Rectal smooth muscle tissue (tissue), 1 donor: Measurements from ENCODE around the gene GPC6.
"Not testable (repeated sequence)": the region's sequence is repeated elsewhere in the genome, so short reads cannot be mapped to it uniquely, and the experiment has no call there.

Source experiments
- H3K27ac ChIP-seq: one replicate; pipeline ENCODE4 v1.7.0; 2013; ENCODE audit warnings: low read depth, low read length, inconsistent platforms
- H3K27me3 ChIP-seq: one replicate; pipeline ENCODE4 v1.7.0; 2013; ENCODE audit warnings: low read length; ENCODE audit not compliant: control insufficient read depth, insufficient read depth
- H3K36me3 ChIP-seq: one replicate; pipeline ENCODE4 v1.7.0; 2013; ENCODE audit warnings: low read length; ENCODE audit not compliant: control insufficient read depth, insufficient read depth
- H3K4me1 ChIP-seq: one replicate; pipeline ENCODE4 v1.7.0; 2013; ENCODE audit warnings: low read length; ENCODE audit not compliant: control insufficient read depth, insufficient read depth
- H3K4me3 ChIP-seq: one replicate; pipeline ENCODE4 v1.7.0; 2013; ENCODE audit warnings: low read length
- H3K9ac ChIP-seq: one replicate; pipeline ENCODE4 v1.7.0; 2013; ENCODE audit warnings: low read length

The GPC6 gene

DNA sequence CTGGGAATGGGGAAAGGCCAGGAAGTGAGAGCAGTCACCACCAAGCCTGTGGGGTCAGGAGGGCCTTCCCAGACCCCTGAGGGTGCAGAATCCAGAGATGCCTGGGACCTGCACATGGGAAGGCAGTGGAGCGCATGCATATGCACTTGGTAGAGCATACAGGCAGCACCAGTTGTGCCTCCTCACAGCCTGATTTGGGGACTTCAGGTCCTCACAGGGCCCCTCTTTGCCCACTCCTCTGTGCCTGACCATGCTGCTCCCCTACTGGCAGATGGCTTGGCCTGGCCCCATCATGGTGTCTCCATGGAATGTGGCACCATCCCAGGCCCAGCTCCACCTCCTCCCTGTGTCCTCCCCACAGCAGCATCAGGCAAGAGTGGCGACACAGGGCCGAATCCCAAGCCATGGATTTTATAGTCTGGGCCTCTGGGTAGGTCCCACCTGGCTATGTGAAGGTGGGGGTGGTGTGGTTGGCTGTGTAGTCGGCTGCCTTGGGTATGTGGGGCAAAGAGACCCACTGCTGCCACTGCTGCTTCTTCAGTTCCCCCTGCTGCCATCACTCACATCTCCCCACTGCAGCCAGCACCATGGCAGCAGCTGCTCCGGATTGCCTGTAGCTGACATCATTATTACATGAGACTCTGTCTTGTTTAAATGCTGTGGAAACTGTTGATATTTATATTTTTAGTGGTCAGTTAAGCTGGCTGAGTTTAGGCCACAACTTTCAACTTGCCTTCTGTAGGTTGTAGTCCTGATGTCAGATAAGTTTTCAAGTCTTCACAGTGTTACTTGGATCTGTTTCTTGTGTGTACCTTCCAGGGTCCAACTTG, 247.0 kb downstream of the GPC6 start:
- no peak overlapping the region for H3K9ac ChIP-seq
- H3K36me3 ChIP-seq: no peaks in the 10 kb centered on the region
- no peak overlapping the region for H3K27ac ChIP-seq
- H3K4me1 ChIP-seq: no peaks in the 10 kb centered on the region
- no peaks in the 10 kb centered on the region for H3K27me3 ChIP-seq
- H3K4me3 ChIP-seq: no peak overlapping the region

DNA sequence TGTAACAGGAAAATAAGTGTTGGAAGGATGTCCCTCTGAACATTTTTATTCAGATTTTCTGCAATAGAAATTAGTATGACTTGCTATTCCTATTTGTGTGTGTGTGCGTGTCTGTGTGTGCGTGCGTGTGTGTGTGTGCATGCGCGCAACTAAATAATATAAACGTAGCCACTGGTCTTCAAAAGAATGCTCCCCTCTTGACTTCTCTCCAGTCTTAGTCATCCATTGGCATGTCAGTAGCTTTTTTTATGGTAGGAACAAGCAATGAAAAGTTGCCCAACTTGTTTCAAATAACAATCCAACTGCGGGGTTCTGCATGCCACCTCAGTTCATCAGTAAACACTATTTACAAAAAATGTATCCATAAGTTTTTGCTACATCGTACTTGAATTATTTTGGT, 249.6 kb downstream of the GPC6 start:
- no peaks in the 10 kb centered on the region for H3K27me3 ChIP-seq
- no peaks in the 10 kb centered on the region for H3K36me3 ChIP-seq
- H3K4me1 ChIP-seq: no peaks in the 10 kb centered on the region
- H3K27ac ChIP-seq: no peak overlapping the region
- no peak overlapping the region for H3K9ac ChIP-seq
- H3K4me3 ChIP-seq: no peak overlapping the region

DNA sequence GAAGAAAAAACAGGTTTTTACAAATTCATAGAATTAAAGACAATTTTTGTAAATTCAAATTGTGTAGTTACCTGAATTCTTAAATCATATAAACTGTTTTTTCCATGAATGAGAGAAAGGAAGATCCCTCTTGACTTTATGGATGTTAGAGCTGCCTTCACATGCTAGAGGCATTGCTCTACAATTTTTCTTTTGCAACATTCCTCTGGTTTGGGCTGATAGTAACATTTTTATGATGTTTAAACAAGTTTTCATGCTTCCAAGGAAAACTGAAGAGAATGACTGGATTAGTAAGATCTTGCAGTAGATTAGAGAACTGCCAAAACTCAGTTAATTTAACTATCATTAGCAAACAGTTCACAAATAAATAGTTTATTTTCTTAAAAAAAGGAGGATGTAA, 250.6 kb downstream of the GPC6 start:
- Histone ChIP-seq H3K27ac (no peak overlapping the region), H3K27me3 (no peaks in the 10 kb centered on the region), H3K9ac (no peak overlapping the region), H3K4me3 (no peak overlapping the region), H3K36me3 (no peaks in the 10 kb centered on the region), H3K4me1 (no peaks in the 10 kb centered on the region)

DNA sequence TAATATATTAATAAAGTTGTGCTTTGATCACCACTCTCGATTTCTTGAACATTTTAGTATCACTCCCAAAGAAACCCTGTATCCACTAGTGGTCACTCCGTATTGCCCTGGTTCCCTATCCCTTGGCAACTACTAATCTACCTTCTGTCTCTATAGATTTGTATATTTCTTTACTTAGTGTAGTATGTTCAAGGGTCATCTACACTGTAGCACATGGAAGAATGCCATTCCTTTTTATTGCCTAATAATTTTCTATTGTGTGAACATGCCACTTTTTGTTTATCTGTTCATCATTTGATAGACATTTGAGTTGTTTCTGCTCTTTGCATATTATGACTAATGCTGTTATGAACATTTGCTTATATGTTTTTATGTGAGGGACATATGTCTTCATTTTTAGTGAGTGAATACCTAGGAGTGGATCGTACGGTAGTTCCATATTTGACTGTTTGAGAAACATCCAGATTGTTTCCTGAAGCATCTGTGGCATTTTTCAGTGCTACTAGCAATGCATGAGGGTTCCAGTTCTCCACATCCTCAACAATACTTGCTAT, 254.0 kb downstream of the GPC6 start:
- H3K27me3 ChIP-seq: no peaks in the 10 kb centered on the region
- no peak overlapping the region for H3K4me3 ChIP-seq
- no peaks in the 10 kb centered on the region for H3K36me3 ChIP-seq
- no peaks in the 10 kb centered on the region for H3K4me1 ChIP-seq
- H3K27ac ChIP-seq: no peak overlapping the region
- H3K9ac ChIP-seq: no peak overlapping the region

DNA sequence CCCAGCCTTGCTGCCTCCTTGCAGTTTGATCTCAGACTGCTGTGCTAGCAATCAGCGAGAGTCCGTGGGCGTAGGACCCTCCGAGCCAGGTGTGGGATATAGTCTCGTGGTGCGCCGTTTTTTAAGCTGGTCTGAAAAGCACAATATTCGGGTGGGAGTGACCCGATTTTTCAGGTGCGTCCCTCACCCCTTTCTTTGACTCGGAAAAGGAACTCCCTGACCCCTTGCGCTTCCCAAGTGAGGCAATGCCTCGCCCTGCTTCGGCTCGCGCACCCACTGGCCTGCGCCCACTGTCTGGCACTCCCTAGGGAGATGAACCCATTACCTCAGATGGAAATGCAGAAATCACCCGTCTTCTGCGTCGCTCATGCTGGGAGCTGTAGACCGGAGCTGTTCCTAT, 269.5 kb downstream of the GPC6 start:
- H3K27me3 ChIP-seq, H3K27ac ChIP-seq, H3K36me3 ChIP-seq: not testable (repeated sequence)

DNA sequence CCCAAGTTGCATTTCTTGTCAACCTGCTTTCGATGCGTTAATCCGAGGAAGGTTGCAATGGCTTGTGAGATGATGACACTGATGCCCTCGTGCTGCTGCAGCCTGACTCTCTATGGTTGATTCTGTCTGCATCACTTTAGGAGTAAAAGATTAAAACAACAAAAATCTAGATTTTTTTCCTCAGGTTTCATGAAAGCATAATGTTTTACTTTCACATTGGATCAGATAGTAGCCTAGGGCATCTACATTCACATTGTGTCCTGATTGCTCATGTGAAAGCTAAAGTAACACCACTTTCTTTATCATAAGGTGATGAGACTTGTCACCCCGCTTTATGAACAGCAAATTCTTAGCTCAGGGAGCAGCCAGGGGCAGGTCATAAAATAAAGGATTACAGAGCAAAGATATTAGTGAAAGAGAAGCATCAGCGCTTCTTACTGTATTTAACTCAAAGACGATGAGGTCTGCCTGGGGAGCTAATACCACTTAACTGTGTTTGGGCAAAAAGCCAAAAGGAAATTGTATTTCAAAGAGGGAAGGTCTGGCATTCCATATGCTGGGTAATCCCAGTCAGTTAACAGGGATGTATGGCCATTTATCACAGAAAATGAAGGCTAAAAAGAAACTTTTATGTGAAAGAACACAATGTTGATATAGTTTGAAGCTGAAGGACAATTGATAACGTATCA, 270.5 kb downstream of the GPC6 start:
- no peaks in the 10 kb centered on the region for H3K4me1 ChIP-seq
- no peak overlapping the region for H3K27ac ChIP-seq
- no peak overlapping the region for H3K4me3 ChIP-seq
- H3K36me3 ChIP-seq: no peaks in the 10 kb centered on the region
- H3K9ac ChIP-seq: no peak overlapping the region
- H3K27me3 ChIP-seq: no peaks in the 10 kb centered on the region

More for the DNA sequence above, 269.5 kb downstream of the GPC6 start:
- not testable (repeated sequence) for H3K4me3 ChIP-seq, H3K9ac ChIP-seq, H3K4me1 ChIP-seq

DNA sequence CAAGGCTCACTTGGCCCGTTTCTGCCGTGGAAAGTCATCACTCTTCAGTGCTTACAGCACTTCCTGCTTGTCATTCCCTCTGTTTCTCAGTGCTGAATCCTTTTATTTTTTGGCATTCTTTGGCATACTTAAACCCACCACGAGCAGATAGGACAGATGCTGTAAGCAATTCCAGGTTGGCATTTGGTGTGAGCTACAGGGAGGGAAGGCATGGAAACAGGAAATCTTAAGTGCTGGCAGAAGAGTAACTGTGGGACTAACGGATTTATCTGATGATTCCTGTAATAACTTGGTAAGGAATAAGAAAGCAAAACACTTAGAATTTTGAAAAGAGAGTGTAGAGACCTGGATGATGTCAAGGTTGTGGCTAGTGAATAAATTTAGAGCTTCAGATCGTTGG, 273.4 kb downstream of the GPC6 start:
- H3K36me3 ChIP-seq: no peaks in the 10 kb centered on the region
- H3K4me3 ChIP-seq: no peak overlapping the region
- H3K27ac ChIP-seq: no peak overlapping the region
- no peaks in the 10 kb centered on the region for H3K4me1 ChIP-seq
- no peaks in the 10 kb centered on the region for H3K27me3 ChIP-seq
- no peak overlapping the region for H3K9ac ChIP-seq

DNA sequence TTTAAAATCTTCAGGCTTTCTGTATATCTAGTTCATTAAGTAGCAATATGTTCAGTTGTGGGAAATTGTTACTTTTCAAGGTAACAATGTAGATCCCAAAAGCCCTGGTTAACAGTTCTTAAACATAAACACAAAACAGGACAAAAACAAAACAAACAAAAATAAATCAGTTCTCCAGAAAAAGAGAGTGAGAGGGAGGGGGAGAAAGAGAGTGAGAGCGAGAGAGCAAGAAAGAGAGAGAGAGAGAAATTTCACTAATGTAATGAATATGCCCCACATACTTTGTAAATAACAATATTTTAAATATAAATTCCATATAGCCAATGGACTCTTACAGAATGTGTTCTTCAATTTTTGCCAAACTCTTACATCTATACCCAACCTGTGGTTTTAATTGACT, 275.5 kb downstream of the GPC6 start:
- H3K27ac ChIP-seq: no peak overlapping the region
- H3K4me3 ChIP-seq: no peak overlapping the region
- H3K9ac ChIP-seq: no peak overlapping the region
- H3K36me3 ChIP-seq: no peaks in the 10 kb centered on the region
- H3K27me3 ChIP-seq: no peaks in the 10 kb centered on the region
- H3K4me1 ChIP-seq: no peaks in the 10 kb centered on the region

DNA sequence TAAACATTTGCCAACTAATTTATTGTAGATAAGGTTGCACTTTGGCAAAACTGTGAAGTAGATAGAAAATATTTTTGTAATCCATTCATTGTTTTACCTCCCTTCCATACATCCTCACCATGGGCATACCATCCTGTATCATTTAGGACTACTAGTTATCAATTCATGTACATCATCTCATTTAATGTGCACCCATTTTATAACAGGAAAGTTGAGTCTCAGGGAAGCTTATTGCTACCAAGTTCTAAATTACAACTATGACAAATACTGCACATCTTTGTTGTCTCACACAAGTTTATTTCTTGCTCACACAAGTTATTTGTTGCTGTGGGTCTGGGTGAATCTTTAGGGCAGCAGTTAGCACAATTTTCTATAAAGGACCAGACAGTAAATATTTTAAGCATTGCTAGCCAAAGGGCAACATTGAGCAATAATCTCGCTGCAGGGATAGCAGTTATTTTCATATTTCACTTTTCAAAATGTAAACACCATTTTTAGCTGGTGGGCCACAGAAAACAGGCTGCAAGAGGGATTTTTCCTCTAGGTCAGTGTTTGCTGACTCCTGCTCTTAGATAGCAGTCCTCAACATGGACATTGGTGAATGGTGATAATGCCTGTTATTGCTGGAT, 276.5 kb downstream of the GPC6 start:
- H3K27me3 ChIP-seq: no peaks in the 10 kb centered on the region
- H3K9ac ChIP-seq: no peak overlapping the region
- H3K4me1 ChIP-seq: no peaks in the 10 kb centered on the region
- H3K4me3 ChIP-seq: no peak overlapping the region
- H3K36me3 ChIP-seq: no peaks in the 10 kb centered on the region
- H3K27ac ChIP-seq: no peak overlapping the region

DNA sequence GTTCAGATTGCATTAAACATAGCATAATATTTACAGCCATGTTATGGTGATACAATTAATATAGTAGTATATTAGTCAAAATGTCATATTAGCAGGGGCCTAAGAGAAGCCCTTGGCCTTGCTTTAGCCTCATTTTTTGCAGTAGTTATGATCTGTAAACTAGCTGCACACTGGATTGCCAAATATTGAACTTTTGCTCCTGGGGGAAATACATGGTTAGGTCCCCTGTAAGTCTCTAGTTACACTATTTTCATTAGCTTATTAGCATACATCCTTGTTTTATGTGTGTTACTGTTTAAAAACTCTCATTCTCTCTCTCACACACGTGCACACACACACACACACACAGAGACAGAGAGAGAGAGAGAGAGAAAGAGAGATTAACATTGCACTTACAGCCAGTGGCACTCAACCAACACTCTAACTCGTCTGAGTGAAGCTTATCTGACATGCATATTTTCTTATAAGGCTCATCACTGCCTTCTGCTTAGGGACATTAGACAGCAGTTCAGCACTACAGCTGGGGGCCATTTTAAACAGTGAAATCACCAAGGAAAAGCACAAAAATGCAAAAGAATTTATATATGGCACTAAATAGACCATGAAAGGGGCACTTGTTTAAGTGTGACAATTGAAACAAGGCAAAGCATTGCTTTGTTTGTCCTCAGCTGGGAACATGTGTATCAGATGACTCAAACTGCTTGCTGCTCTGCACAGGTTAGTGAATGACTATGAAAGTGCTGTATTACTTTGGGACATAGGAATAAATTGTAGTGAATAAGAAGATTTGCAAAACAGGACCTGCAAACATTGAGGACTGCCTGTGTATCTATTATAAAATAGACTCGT, 278.7 kb downstream of the GPC6 start:
- H3K4me3 ChIP-seq: no peak overlapping the region
- no peaks in the 10 kb centered on the region for H3K27me3 ChIP-seq
- no peaks in the 10 kb centered on the region for H3K4me1 ChIP-seq
- H3K27ac ChIP-seq: no peak overlapping the region
- no peaks in the 10 kb centered on the region for H3K36me3 ChIP-seq
- H3K9ac ChIP-seq: no peak overlapping the region

DNA sequence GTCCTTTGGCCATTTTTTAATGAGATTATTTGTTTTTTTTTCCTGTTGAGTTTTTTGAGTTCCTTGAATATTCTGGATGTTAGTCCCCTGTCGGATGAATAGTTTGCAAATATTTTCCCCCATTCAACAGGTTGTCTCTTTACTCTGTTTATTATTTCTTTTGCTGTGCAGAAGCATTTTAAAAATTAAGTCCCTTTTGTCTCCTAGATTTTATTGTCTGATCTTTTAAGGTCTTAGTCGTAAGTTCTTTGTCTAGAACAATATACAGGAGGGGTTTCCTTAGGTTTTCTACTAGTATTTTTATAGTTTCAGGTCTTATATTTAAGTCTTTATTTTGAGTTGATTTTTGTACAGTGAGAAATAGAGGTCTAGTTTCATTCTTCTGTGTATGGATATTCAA, 284.4 kb downstream of the GPC6 start:
- Histone ChIP-seq H3K9ac (no peak overlapping the region), H3K36me3 (no peaks in the 10 kb centered on the region), H3K27ac (no peak overlapping the region), H3K27me3 (no peaks in the 10 kb centered on the region), H3K4me1 (no peaks in the 10 kb centered on the region), H3K4me3 (no peak overlapping the region)

DNA sequence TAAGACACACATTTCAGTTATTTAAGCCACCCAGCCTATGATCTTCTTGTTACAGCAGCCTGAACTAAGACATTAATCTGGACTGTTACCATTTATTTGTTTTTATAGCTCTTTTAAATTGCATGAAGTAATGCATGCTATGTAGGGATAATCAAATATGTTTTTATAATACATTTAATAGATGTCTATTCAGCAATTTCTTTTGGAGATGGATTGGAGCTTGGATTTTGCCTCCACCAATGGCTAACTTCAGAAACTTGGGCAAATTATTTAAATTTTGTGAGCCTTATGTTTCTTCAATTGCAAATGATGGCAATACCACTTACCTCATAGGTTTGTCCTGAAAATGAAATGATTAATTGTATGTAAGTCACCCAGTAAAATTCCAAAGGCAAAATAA, 288.7 kb downstream of the GPC6 start:
- no peaks in the 10 kb centered on the region for H3K27me3 ChIP-seq
- H3K4me1 ChIP-seq: no peaks in the 10 kb centered on the region
- no peak overlapping the region for H3K9ac ChIP-seq
- no peaks in the 10 kb centered on the region for H3K36me3 ChIP-seq
- H3K4me3 ChIP-seq: no peak overlapping the region
- H3K27ac ChIP-seq: no peak overlapping the region
